HepG2 (cell line): Measurements from ENCODE around the gene ARHGAP5. TPM values are rescaled to one million over a fixed set of nuclear protein-coding genes. Genes with fewer than 3 reads are reported as not detected.
A peak's percentile ranks its signal among the peaks of the same experiment; 100 is the strongest.

Source experiments
- CBFB ChIP-seq: sonication (generic); formaldehyde crosslinking; IDR thresholded peaks from 2 replicates; pipeline ENCODE4 v1.4.0; 2020; ENCODE audit warnings: missing genetic modification reagents
- FOXO1 ChIP-seq: sonication (generic); formaldehyde crosslinking; IDR thresholded peaks from 2 replicates; pipeline ENCODE4 v1.4.0; 2020; ENCODE audit warnings: missing genetic modification reagents
- HOXA7 ChIP-seq: sonication (generic); formaldehyde crosslinking; IDR thresholded peaks from 2 replicates; pipeline ENCODE4 v1.8.1; 2022; ENCODE audit warnings: mild to moderate bottlenecking, missing genetic modification reagents, moderate library complexity
- LCORL ChIP-seq, 2 experiments: fragments of 450-650 bp in 1 of 2; sonication (generic) in 1 of 2; formaldehyde crosslinking in 1 of 2; IDR thresholded peaks; 2 replicates each; pipeline versions ENCODE4 v1.5.0 to v1.6.1; 2017 to 2020; ENCODE audit warnings: antibody characterized with exemption in 1 of 2, missing genetic modification reagents in 1 of 2
- MEIS1 ChIP-seq: sonication (generic); formaldehyde crosslinking; IDR thresholded peaks from 2 replicates; pipeline ENCODE4 v1.9.0; 2021; ENCODE audit warnings: mild to moderate bottlenecking, missing genetic modification reagents, moderate library complexity, borderline replicate concordance
- MXI1 ChIP-seq: IDR thresholded peaks from 3 replicates; pipeline ENCODE4 v1.6.1; 2012; ENCODE audit warnings: low read depth, low read length, inconsistent platforms, borderline replicate concordance
- POLR2AphosphoS5 ChIP-seq: IDR thresholded peaks from 2 replicates; pipeline ENCODE4 v1.6.1; 2012; ENCODE audit warnings: low read depth, low read length
- TBX2 ChIP-seq: sonication (generic); formaldehyde crosslinking; IDR thresholded peaks from 2 replicates; pipeline ENCODE4 v1.5.0; 2020; ENCODE audit warnings: missing genetic modification reagents, mild to moderate bottlenecking, borderline replicate concordance
- XRCC5 ChIP-seq: fragments of 200-400 bp; formaldehyde crosslinking; optimal IDR thresholded peaks from 2 replicates; pipeline ENCODE3; 2017; ENCODE audit warnings: mild to moderate bottlenecking, low read length
- ZFP41 ChIP-seq: sonication (generic); formaldehyde crosslinking; IDR thresholded peaks from 2 replicates; pipeline ENCODE4 v1.4.0; 2020; ENCODE audit warnings: mild to moderate bottlenecking, missing genetic modification reagents, borderline replicate concordance
- ZFP62 ChIP-seq: sonication (generic); formaldehyde crosslinking; IDR thresholded peaks from 2 replicates; pipeline ENCODE4 v1.4.0; 2020; ENCODE audit warnings: missing genetic modification reagents
- ZFP90 ChIP-seq: sonication (generic); formaldehyde crosslinking; IDR thresholded peaks from 2 replicates; pipeline ENCODE4 v1.8.0; 2022; ENCODE audit warnings: missing genetic modification reagents, mild to moderate bottlenecking, inconsistent platforms, borderline replicate concordance
- ZNF101 ChIP-seq: sonication (generic); formaldehyde crosslinking; IDR thresholded peaks from 2 replicates; pipeline ENCODE4 v1.4.0; 2020; ENCODE audit warnings: mild to moderate bottlenecking, low read depth, missing genetic modification reagents, borderline replicate concordance
- ZNF138 ChIP-seq: sonication (generic); formaldehyde crosslinking; IDR thresholded peaks from 2 replicates; pipeline ENCODE4 v1.5.0; 2020; ENCODE audit warnings: mild to moderate bottlenecking, low read depth, missing genetic modification reagents
- ZNF20 ChIP-seq: sonication (generic); formaldehyde crosslinking; IDR thresholded peaks from 2 replicates; pipeline ENCODE4 v1.4.0; 2020; ENCODE audit warnings: mild to moderate bottlenecking, moderate library complexity, missing genetic modification reagents
- ZNF256 ChIP-seq: sonication (generic); formaldehyde crosslinking; conservative IDR thresholded peaks from 2 replicates; pipeline ENCODE4 v1.4.0; 2020; ENCODE audit warnings: missing genetic modification reagents
- ZNF383 ChIP-seq: sonication (generic); formaldehyde crosslinking; IDR thresholded peaks from 2 replicates; pipeline ENCODE4 v1.4.0; 2020; ENCODE audit warnings: missing genetic modification reagents, mild to moderate bottlenecking, borderline replicate concordance
- ZNF451 ChIP-seq: sonication (generic); formaldehyde crosslinking; IDR thresholded peaks from 2 replicates; pipeline ENCODE4 v1.5.0; 2020; ENCODE audit warnings: mild to moderate bottlenecking, missing genetic modification reagents
- ZNF772 ChIP-seq: sonication (generic); formaldehyde crosslinking; IDR thresholded peaks from 2 replicates; pipeline ENCODE4 v1.5.0; 2020; ENCODE audit warnings: mild to moderate bottlenecking, missing genetic modification reagents
- ZNF792 ChIP-seq: IDR thresholded peaks from 2 replicates; pipeline ENCODE4 v1.6.1; 2016
- ZSCAN5A ChIP-seq: sonication (generic); formaldehyde crosslinking; IDR thresholded peaks from 2 replicates; pipeline ENCODE4 v1.8.0; 2022; ENCODE audit warnings: mild to moderate bottlenecking, missing genetic modification reagents, borderline replicate concordance
- polyA plus RNA-seq, 8 experiments: library from polyadenylated mRNA; depleted of rRNA in 3 of 8; stranded (reverse) in 7 of 8; unstranded in 1 of 8; fragments of >200 nt; fragmentation: Illumina TruSeq in 4 of 8; extraction: Trizol in 4 of 8; gene quantifications; 2 replicates each; pipeline versions ENCODE4 v1.2.1 to v1.2.3, GENCODE V29; 2011 to 2016; ENCODE audit warnings: low read depth in 4 of 8, missing spikeins in 1 of 8, mixed read lengths in 1 of 8; ENCODE audit not compliant: insufficient read depth in 1 of 8
- total RNA-seq, 5 experiments: library from RNA; depleted of rRNA; stranded (reverse); fragments of >200 nt; fragmentation: Illumina TruSeq; extraction: Trizol; gene quantifications; 2 replicates each; pipeline ENCODE4 v1.2.3, GENCODE V29; 2016; ENCODE audit warnings: low read depth in 1 of 5
- TF ChIP-seq, protein P1 (sequence below), 2 experiments: sonication (generic) in 1 of 2; formaldehyde crosslinking in 1 of 2; IDR thresholded peaks; 2 replicates each; pipeline versions ENCODE4 v1.5.1 to v1.6.1; 2011 to 2020; ENCODE audit warnings: borderline replicate concordance in 1 of 2, low read depth in 1 of 2, low read length in 1 of 2, mild to moderate bottlenecking in 1 of 2, missing genetic modification reagents in 1 of 2, moderate library complexity in 1 of 2
- TF ChIP-seq, protein P2 (sequence below): sonication (generic); formaldehyde crosslinking; IDR thresholded peaks from 2 replicates; pipeline ENCODE4 v1.8.1; 2022; ENCODE audit warnings: low read depth, mild to moderate bottlenecking, missing genetic modification reagents

The ARHGAP5 gene
- total and polyA plus RNA-seq, 2 of the 13 experiments (the other 11 are each of a cell fraction or from before 2014, with no cell fraction given), result 33.7 to 144 TPM

- TF ChIP-seq, protein P1, sequence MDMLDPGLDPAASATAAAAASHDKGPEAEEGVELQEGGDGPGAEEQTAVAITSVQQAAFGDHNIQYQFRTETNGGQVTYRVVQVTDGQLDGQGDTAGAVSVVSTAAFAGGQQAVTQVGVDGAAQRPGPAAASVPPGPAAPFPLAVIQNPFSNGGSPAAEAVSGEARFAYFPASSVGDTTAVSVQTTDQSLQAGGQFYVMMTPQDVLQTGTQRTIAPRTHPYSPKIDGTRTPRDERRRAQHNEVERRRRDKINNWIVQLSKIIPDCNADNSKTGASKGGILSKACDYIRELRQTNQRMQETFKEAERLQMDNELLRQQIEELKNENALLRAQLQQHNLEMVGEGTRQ (IDR thresholded peaks at IDR 0.05; ENCODE audit: low read depth, low read length), result no peak
- TF ChIP-seq, protein P1 (CRISPR knock-in tag; IDR thresholded peaks at IDR 0.05; ENCODE audit: borderline replicate concordance), result no peak; the same call in 1 of the 2 replicates
- TF ChIP-seq ZNF20 (CRISPR knock-in tag) (peak; percentile 98), ZFP41 (CRISPR knock-in tag) (peak; percentile 79), ZNF138 (peak; percentile 83; the same call in 1 of the 2 replicates), FOXO1 (peak; percentile 79), XRCC5 (peak; percentile 61), ZNF383 (CRISPR knock-in tag) (0 out of 2 replicates have a peak, but pooled peaks have one; percentile 23), ZNF772 (peak; percentile 96), CBFB (CRISPR knock-in tag) (0 out of 2 replicates have a peak, but pooled peaks have one; percentile 77), HOXA7 (CRISPR knock-in tag) (peak; percentile 89), POLR2AphosphoS5 (peak; percentile 99), ZNF101 (CRISPR knock-in tag) (peak; percentile 43; the same call in 1 of the 2 replicates), ZNF451 (CRISPR knock-in tag) (peak; percentile 68), LCORL (IDR thresholded peaks at IDR 0.05) (no peak), LCORL (CRISPR knock-in tag; IDR thresholded peaks at IDR 0.05) (peak; percentile 93), ZNF792 (peak; percentile 89), TBX2 (CRISPR knock-in tag) (peak; percentile 92), ZFP62 (CRISPR knock-in tag) (no peak), MEIS1 (CRISPR knock-in tag) (peak; percentile 96), MXI1 (peak; percentile 83; the same call in 2 of the 3 replicates), ZSCAN5A (peak; percentile 81; the same call in 1 of the 2 replicates), ZFP90 (CRISPR knock-in tag) (peak; percentile 93), ZNF256 (peak; percentile 93)
- TF ChIP-seq, protein P2, sequence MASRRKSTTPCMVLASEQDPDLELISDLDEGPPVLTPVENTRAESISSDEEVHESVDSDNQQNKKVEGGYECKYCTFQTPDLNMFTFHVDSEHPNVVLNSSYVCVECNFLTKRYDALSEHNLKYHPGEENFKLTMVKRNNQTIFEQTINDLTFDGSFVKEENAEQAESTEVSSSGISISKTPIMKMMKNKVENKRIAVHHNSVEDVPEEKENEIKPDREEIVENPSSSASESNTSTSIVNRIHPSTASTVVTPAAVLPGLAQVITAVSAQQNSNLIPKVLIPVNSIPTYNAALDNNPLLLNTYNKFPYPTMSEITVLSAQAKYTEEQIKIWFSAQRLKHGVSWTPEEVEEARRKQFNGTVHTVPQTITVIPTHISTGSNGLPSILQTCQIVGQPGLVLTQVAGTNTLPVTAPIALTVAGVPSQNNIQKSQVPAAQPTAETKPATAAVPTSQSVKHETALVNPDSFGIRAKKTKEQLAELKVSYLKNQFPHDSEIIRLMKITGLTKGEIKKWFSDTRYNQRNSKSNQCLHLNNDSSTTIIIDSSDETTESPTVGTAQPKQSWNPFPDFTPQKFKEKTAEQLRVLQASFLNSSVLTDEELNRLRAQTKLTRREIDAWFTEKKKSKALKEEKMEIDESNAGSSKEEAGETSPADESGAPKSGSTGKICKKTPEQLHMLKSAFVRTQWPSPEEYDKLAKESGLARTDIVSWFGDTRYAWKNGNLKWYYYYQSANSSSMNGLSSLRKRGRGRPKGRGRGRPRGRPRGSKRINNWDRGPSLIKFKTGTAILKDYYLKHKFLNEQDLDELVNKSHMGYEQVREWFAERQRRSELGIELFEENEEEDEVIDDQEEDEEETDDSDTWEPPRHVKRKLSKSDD (CRISPR knock-in tag), result no peak; the same call in 1 of the 2 replicates
Observed at GRCh38 chr14:32201193-32201815, 124.2 kb downstream of the ARHGAP5 start (continued).
